GM19239 (cell line): ENCODE measurements around the gene BICC1.

Source experiments
- DNase-seq: peaks from one replicate; pipeline ENCODE4 v3.0.0; 2011; ENCODE audit warnings: low spot score; ENCODE audit not compliant: insufficient read length
- FAIRE-seq: peaks from 2 replicates; lab custom pipeline; 2011; peaks lifted over from hg19 to GRCh38; lab: Jason Lieb, UNC

The BICC1 gene

GRCh38 chr10:58557714-58558113 lies 45.0 kb downstream of the BICC1 start:
- FAIRE-seq (no peak), DNase-seq (no peak)

- DNase-seq (no peak), FAIRE-seq (no peak)
Observed at GRCh38 chr10:58560068-58560467, 47.4 kb downstream of the BICC1 start.

GRCh38 chr10:58565271-58565670 lies 52.6 kb downstream of the BICC1 start:
- DNase-seq: no peak
- no peak for FAIRE-seq

- FAIRE-seq (no peak), DNase-seq (no peak)
Observed at GRCh38 chr10:58567652-58568051, 55.0 kb downstream of the BICC1 start.

GRCh38 chr10:58568428-58568935 lies 55.8 kb downstream of the BICC1 start:
- FAIRE-seq (no peak), DNase-seq (no peak)

GRCh38 chr10:58570307-58570723 lies 57.6 kb downstream of the BICC1 start:
- DNase-seq (no peak), FAIRE-seq (no peak)

- no peak for DNase-seq
- no peak for FAIRE-seq
Observed at GRCh38 chr10:58570979-58571378, 58.3 kb downstream of the BICC1 start.

GRCh38 chr10:58573144-58573543 lies 60.5 kb downstream of the BICC1 start:
- DNase-seq (no peak), FAIRE-seq (no peak)

GRCh38 chr10:58574058-58574457 lies 61.4 kb downstream of the BICC1 start:
- FAIRE-seq: no peak
- no peak for DNase-seq

GRCh38 chr10:58575491-58575890 lies 62.8 kb downstream of the BICC1 start:
- FAIRE-seq: no peak
- no peak for DNase-seq

GRCh38 chr10:58576751-58577436 lies 64.2 kb downstream of the BICC1 start:
- no peak for DNase-seq
- no peak for FAIRE-seq

- DNase-seq: no peak
- no peak for FAIRE-seq
Observed at GRCh38 chr10:58577437-58577777, 64.7 kb downstream of the BICC1 start.

- FAIRE-seq (no peak), DNase-seq (no peak)
Observed at GRCh38 chr10:58578366-58578765, 65.7 kb downstream of the BICC1 start.

- DNase-seq (no peak), FAIRE-seq (no peak)
Observed at GRCh38 chr10:58579011-58579655, 66.5 kb downstream of the BICC1 start.

GRCh38 chr10:58582045-58582444 lies 69.4 kb downstream of the BICC1 start:
- DNase-seq (no peak), FAIRE-seq (no peak)

GRCh38 chr10:58585435-58585834 lies 72.8 kb downstream of the BICC1 start:
- no peak for DNase-seq
- no peak for FAIRE-seq

GRCh38 chr10:58586282-58587245 lies 73.9 kb downstream of the BICC1 start:
- no peak for DNase-seq
- no peak for FAIRE-seq

- DNase-seq (no peak), FAIRE-seq (no peak)
Observed at GRCh38 chr10:58587676-58588075, 75.0 kb downstream of the BICC1 start.

GRCh38 chr10:58588673-58589265 lies 76.1 kb downstream of the BICC1 start:
- FAIRE-seq (no peak), DNase-seq (no peak)

GRCh38 chr10:58590152-58590840 lies 77.6 kb downstream of the BICC1 start:
- DNase-seq (no peak), FAIRE-seq (no peak)
